Brain microvascular endothelial cell (primary cell): ENCODE data around the gene RRAGD.

Source experiments
- DNase-seq: peaks from one replicate; pipeline ENCODE4 v3.0.0-alpha.2; 2020
- H3K27ac ChIP-seq: fragments of 250-450 bp; sonication (Bioruptor Pico); 2 replicates; pipeline ENCODE4 v1.5.1; 2020; ENCODE audit warnings: mild to moderate bottlenecking, moderate library complexity
- H3K27me3 ChIP-seq: fragments of 250-450 bp; sonication (Bioruptor Pico); replicated peaks from 2 replicates; pipeline ENCODE4 v1.5.1; 2020; ENCODE audit warnings: mild to moderate bottlenecking
- H3K36me3 ChIP-seq: fragments of 250-450 bp; sonication (Bioruptor Pico); replicated peaks from 2 replicates; pipeline ENCODE4 v1.5.1; 2020; ENCODE audit warnings: mild to moderate bottlenecking
- H3K4me3 ChIP-seq: 2 replicates; pipeline ENCODE4 v1.5.1; 2011; ENCODE audit warnings: low read depth, mild to moderate bottlenecking, control low read depth, low read length, moderate library complexity
- CTCF ChIP-seq: IDR thresholded peaks from 2 replicates; pipeline ENCODE4 v1.5.1; 2011; ENCODE audit warnings: low read depth, mild to moderate bottlenecking, moderate library complexity, low read length, control low read depth, inconsistent platforms; ENCODE audit errors: missing control alignments
- in situ Hi-C: cut with HindIII; loops from 2 replicates; pipeline ENCODE4 v1.10.0; 2017; ENCODE audit warnings: low sequenced_read_pairs, low pct_ligation_motif_present

The RRAGD gene

DNA sequence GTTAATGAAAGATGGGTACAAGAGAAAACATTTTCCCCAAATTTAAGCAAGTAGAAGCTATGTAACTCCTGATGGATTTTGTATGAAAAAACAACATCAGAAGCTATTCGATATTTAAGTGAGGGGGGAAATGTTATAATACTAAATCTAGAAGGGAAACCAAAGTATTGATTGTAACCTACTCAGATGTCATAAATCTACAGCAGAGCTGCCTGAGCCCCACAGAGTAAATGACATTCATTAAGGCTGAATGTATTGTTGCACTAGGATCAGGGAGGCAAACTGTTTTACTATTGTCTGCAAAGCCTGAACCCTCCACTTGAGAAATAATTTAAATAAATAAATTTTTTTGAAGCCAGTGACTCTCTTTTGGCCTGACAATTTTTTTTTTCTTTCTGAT, 40.2 kb upstream of the RRAGD start:
- no peaks in the 10 kb centered on the region for H3K36me3 ChIP-seq
- no peaks in the 10 kb centered on the region for H3K27me3 ChIP-seq
- in situ Hi-C loops = no loop called here
- no peak overlapping the region for H3K27ac ChIP-seq
- no peak for TF ChIP-seq CTCF
- DNase-seq = no peak
- H3K4me3 ChIP-seq = no peak overlapping the region

- Histone ChIP-seq H3K27me3 (no peaks in the 10 kb centered on the region), H3K36me3 (no peaks in the 10 kb centered on the region), H3K27ac (no peak overlapping the region), H3K4me3 (no peak overlapping the region)
- in situ Hi-C loops = no loop called here
- TF ChIP-seq CTCF = no peak
- no peak for DNase-seq
These were observed 37.1 kb upstream of the RRAGD start for GRCh38 chr6:89449193-89449592.

DNA sequence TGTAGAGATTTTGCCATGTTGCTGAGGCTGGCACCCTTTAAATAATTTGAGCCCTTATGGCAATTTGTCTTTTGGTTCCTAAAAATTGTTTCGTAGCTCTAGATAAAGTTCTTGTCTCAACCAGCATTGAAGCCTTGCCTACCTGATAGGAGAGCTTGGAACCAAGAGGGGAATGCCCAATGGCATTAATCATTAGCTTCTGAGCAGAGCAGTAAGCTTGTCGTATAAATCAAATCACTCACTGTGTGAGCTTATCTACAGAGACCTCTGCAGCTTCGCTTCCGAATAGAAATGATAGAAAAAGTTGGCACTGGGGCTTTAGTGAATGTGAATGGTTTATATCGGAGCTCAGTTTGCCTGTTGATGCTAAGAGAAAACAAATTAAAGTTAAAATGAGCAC, 31.6 kb upstream of the RRAGD start:
- Histone ChIP-seq H3K27me3 (no peaks in the 10 kb centered on the region), H3K27ac (no peak overlapping the region), H3K36me3 (no peaks in the 10 kb centered on the region), H3K4me3 (no peak overlapping the region)
- TF ChIP-seq CTCF = no peak
- in situ Hi-C loops = no loop called here
- no peak for DNase-seq

GRCh38 chr6:89440200-89440599, 28.1 kb upstream of the RRAGD start:
- Histone ChIP-seq H3K4me3 (no peak overlapping the region), H3K27me3 (no peaks in the 10 kb centered on the region), H3K36me3 (no peaks in the 10 kb centered on the region), H3K27ac (no peak overlapping the region)
- no peak for TF ChIP-seq CTCF
- no peak for DNase-seq
- in situ Hi-C loops = no loop called here

GRCh38 chr6:89439014-89439413, 26.9 kb upstream of the RRAGD start:
- no peak for TF ChIP-seq CTCF
- in situ Hi-C loops = no loop called here
- H3K27me3 ChIP-seq = no peaks in the 10 kb centered on the region
- no peaks in the 10 kb centered on the region for H3K36me3 ChIP-seq
- no peak for DNase-seq
- no peak overlapping the region for H3K4me3 ChIP-seq
- no peak overlapping the region for H3K27ac ChIP-seq

- H3K4me3 ChIP-seq = no peak overlapping the region
- no peak for TF ChIP-seq CTCF
- H3K36me3 ChIP-seq = no peaks in the 10 kb centered on the region
- in situ Hi-C loops = no loop called here
- H3K27ac ChIP-seq = no peak overlapping the region
- H3K27me3 ChIP-seq = peaks cover 5% of the 10 kb centered on the region
- no peak for DNase-seq
These were observed 26.2 kb upstream of the RRAGD start for GRCh38 chr6:89438248-89438647.
